ENCODE measurements around the gene NMNAT2.

DNA sequence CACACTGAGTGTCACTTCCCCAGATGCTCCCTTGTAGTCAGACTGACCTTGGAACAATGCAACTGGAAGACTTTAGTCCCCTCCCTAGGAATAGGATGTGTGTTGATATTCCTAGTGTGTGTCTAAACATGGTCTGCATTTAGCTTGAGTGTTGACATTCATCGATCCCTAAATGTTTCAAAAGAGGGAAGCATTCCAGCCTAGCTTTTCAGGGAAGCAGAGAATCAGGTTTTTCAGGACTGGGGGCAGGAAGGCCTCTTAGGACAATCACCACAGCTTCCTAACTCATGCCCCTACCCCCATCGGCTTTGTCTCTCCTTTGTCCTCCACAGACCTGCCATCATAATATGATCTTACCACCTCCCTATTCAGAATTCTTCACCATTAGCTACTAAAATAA is 43.4 kb downstream of the NMNAT2 start:
- TF ChIP-seq, protein P1, sequence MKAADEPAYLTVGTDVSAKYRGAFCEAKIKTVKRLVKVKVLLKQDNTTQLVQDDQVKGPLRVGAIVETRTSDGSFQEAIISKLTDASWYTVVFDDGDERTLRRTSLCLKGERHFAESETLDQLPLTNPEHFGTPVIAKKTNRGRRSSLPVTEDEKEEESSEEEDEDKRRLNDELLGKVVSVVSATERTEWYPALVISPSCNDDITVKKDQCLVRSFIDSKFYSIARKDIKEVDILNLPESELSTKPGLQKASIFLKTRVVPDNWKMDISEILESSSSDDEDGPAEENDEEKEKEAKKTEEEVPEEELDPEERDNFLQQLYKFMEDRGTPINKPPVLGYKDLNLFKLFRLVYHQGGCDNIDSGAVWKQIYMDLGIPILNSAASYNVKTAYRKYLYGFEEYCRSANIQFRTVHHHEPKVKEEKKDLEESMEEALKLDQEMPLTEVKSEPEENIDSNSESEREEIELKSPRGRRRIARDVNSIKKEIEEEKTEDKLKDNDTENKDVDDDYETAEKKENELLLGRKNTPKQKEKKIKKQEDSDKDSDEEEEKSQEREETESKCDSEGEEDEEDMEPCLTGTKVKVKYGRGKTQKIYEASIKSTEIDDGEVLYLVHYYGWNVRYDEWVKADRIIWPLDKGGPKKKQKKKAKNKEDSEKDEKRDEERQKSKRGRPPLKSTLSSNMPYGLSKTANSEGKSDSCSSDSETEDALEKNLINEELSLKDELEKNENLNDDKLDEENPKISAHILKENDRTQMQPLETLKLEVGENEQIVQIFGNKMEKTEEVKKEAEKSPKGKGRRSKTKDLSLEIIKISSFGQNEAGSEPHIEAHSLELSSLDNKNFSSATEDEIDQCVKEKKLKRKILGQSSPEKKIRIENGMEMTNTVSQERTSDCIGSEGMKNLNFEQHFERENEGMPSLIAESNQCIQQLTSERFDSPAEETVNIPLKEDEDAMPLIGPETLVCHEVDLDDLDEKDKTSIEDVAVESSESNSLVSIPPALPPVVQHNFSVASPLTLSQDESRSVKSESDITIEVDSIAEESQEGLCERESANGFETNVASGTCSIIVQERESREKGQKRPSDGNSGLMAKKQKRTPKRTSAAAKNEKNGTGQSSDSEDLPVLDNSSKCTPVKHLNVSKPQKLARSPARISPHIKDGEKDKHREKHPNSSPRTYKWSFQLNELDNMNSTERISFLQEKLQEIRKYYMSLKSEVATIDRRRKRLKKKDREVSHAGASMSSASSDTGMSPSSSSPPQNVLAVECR (CRISPR knock-in tag; IDR thresholded peaks at IDR 0.05; ENCODE audit: borderline replicate concordance), result no peak
- TF ChIP-seq RAD21 (CRISPR knock-in tag; IDR thresholded peaks at IDR 0.05), result no peak
- TF ChIP-seq, protein P2, sequence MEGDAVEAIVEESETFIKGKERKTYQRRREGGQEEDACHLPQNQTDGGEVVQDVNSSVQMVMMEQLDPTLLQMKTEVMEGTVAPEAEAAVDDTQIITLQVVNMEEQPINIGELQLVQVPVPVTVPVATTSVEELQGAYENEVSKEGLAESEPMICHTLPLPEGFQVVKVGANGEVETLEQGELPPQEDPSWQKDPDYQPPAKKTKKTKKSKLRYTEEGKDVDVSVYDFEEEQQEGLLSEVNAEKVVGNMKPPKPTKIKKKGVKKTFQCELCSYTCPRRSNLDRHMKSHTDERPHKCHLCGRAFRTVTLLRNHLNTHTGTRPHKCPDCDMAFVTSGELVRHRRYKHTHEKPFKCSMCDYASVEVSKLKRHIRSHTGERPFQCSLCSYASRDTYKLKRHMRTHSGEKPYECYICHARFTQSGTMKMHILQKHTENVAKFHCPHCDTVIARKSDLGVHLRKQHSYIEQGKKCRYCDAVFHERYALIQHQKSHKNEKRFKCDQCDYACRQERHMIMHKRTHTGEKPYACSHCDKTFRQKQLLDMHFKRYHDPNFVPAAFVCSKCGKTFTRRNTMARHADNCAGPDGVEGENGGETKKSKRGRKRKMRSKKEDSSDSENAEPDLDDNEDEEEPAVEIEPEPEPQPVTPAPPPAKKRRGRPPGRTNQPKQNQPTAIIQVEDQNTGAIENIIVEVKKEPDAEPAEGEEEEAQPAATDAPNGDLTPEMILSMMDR (CRISPR knock-in tag; IDR thresholded peaks at IDR 0.05), result no peak
- TF ChIP-seq GABPA (IDR thresholded peaks at IDR 0.05; ENCODE audit: low read depth, low read length), result no peak
- no peak for TF ChIP-seq GABPA (CRISPR knock-in tag; IDR thresholded peaks at IDR 0.05; ENCODE audit: low read depth)
- TF ChIP-seq, protein P3, sequence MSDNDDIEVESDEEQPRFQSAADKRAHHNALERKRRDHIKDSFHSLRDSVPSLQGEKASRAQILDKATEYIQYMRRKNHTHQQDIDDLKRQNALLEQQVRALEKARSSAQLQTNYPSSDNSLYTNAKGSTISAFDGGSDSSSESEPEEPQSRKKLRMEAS (IDR thresholded peaks at IDR 0.05), result no peak
- TF ChIP-seq SRSF1 (optimal IDR thresholded peaks at IDR 0.05; ENCODE audit: low read depth, low read length), result no peak
- TF ChIP-seq, protein P4, sequence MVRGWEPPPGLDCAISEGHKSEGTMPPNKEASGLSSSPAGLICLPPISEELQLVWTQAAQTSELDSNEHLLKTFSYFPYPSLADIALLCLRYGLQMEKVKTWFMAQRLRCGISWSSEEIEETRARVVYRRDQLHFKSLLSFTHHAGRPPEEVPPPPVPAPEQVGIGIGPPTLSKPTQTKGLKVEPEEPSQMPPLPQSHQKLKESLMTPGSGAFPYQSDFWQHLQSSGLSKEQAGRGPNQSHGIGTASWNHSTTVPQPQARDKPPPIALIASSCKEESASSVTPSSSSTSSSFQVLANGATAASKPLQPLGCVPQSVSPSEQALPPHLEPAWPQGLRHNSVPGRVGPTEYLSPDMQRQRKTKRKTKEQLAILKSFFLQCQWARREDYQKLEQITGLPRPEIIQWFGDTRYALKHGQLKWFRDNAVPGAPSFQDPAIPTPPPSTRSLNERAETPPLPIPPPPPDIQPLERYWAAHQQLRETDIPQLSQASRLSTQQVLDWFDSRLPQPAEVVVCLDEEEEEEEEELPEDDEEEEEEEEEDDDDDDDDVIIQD (CRISPR knock-in tag; IDR thresholded peaks at IDR 0.05; ENCODE audit: low read depth), result no peak
- TF ChIP-seq, protein P5, sequence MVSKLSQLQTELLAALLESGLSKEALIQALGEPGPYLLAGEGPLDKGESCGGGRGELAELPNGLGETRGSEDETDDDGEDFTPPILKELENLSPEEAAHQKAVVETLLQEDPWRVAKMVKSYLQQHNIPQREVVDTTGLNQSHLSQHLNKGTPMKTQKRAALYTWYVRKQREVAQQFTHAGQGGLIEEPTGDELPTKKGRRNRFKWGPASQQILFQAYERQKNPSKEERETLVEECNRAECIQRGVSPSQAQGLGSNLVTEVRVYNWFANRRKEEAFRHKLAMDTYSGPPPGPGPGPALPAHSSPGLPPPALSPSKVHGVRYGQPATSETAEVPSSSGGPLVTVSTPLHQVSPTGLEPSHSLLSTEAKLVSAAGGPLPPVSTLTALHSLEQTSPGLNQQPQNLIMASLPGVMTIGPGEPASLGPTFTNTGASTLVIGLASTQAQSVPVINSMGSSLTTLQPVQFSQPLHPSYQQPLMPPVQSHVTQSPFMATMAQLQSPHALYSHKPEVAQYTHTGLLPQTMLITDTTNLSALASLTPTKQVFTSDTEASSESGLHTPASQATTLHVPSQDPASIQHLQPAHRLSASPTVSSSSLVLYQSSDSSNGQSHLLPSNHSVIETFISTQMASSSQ (IDR thresholded peaks at IDR 0.05; ENCODE audit: low read depth), result no peak
- TF ChIP-seq, protein P5 (CRISPR knock-in tag; IDR thresholded peaks at IDR 0.05; ENCODE audit: borderline replicate concordance), result no peak
- no peak for TF ChIP-seq NFRKB (IDR thresholded peaks at IDR 0.05)
- TF ChIP-seq, protein P6, sequence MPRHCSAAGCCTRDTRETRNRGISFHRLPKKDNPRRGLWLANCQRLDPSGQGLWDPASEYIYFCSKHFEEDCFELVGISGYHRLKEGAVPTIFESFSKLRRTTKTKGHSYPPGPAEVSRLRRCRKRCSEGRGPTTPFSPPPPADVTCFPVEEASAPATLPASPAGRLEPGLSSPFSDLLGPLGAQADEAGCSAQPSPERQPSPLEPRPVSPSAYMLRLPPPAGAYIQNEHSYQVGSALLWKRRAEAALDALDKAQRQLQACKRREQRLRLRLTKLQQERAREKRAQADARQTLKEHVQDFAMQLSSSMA (CRISPR knock-in tag; IDR thresholded peaks at IDR 0.05), result no peak
- TF ChIP-seq CBX5 (CRISPR knock-in tag; IDR thresholded peaks at IDR 0.05; ENCODE audit: borderline replicate concordance), result no peak

All from HepG2 (cell line).